Breast epithelium (tissue), 4 donors: Measurements from ENCODE around the gene PHF12. TPM values are rescaled to one million over a fixed set of nuclear protein-coding genes. Genes with fewer than 3 reads are reported as not detected.
"Not testable (repeated sequence)": the region's sequence is repeated elsewhere in the genome, so short reads cannot be mapped to it uniquely, and the experiment has no call there.

ENCODE experiments used
- DNase-seq, 2 donors: peaks; one replicate each; pipeline ENCODE4 v3.0.0-alpha.2; 2019; ENCODE audit warnings: low spot score in 2 of 2
- H3K27ac ChIP-seq, 2 donors: fragments of 200-600 bp; sonication (generic) in 1 of 2; one replicate each; pipeline ENCODE4 v1.5.1; 2016 to 2019; ENCODE audit warnings: mild to moderate bottlenecking in 1 of 2
- H3K27me3 ChIP-seq, 2 donors: fragments of 200-600 bp; sonication (generic) in 1 of 2; one replicate each; pipeline versions ENCODE4 v1.5.1 to v1.6.0; 2017 to 2019; ENCODE audit warnings: control low read depth in 1 of 2, mild to moderate bottlenecking in 1 of 2
- H3K36me3 ChIP-seq: fragments of 200-600 bp; one replicate; pipeline ENCODE4 v1.5.1; 2019
- H3K4me1 ChIP-seq, 2 donors: fragments of 200-600 bp; sonication (generic); one replicate each; pipeline ENCODE4 v1.5.1; 2016 to 2019; ENCODE audit warnings: control low read depth in 1 of 2
- H3K4me3 ChIP-seq, 3 donors: fragments of 200-600 bp; sonication (generic); 1 replicate in 2 of 3; 2 replicates in 1 of 3; pipeline ENCODE4 v1.5.1; 2016 to 2019; ENCODE audit warnings: mild to moderate bottlenecking in 3 of 3, moderate library complexity in 2 of 3
- H3K9me3 ChIP-seq, 2 donors: fragments of 200-600 bp; sonication (generic) in 1 of 2; one replicate each; pipeline ENCODE4 v1.5.1; 2016 to 2019; ENCODE audit warnings: control low read depth in 1 of 2
- POLR2A ChIP-seq: fragments of 450-650 bp; IDR thresholded peaks from one replicate; pipeline ENCODE4 v1.6.1; 2016; ENCODE audit warnings: antibody characterized with exemption, mild to moderate bottlenecking, moderate library complexity
- POLR2AphosphoS5 ChIP-seq, 3 donors: sonication (generic); formaldehyde crosslinking; IDR thresholded peaks; one replicate each; pipeline ENCODE4 v1.6.1; 2017; ENCODE audit warnings: antibody characterized with exemption in 3 of 3
- intact Hi-C: fragments of 100-400 bp; cut with DNase I; formaldehyde crosslinking; loops from one replicate; pipeline ENCODE4 v1.15.1; 2023; ENCODE audit warnings: low total_unique reads
- total RNA-seq, 3 donors: library from RNA; depleted of rRNA; stranded (reverse); fragments of >200 nt; gene quantifications; one replicate each; pipeline ENCODE4 v1.1.0, GENCODE V29; 2016
- TF ChIP-seq, protein P1 (sequence below), 3 donors: fragments of 450-650 bp; IDR thresholded peaks; one replicate each; pipeline ENCODE4 v1.5.1; 2016 to 2017; ENCODE audit warnings: antibody characterized with exemption in 3 of 3, mild to moderate bottlenecking in 3 of 3, moderate library complexity in 3 of 3

The PHF12 gene
- total RNA-seq, 3 donors from 2014 or later = 32.2 to 42.9 (median 40.3) TPM

GRCh38 chr17:28904800-28905199, 46.5 kb downstream of the PHF12 start:
- no peaks in the 10 kb centered on the region for H3K9me3 ChIP-seq
- peaks cover 0 to 3% of the 10 kb centered on the region in 2 donors for H3K4me1 ChIP-seq
- intact Hi-C loops = loop anchor here (10.0 kb wide), 1 partner anchor 160 kb away; the partner anchor contains the start of gene TRAF4
- H3K27ac ChIP-seq = no peak overlapping the region
- no peak overlapping the region for H3K4me3 ChIP-seq
- TF ChIP-seq POLR2AphosphoS5 (IDR thresholded peaks at IDR 0.05) (no peak), POLR2A (no peak)
- TF ChIP-seq, protein P1, sequence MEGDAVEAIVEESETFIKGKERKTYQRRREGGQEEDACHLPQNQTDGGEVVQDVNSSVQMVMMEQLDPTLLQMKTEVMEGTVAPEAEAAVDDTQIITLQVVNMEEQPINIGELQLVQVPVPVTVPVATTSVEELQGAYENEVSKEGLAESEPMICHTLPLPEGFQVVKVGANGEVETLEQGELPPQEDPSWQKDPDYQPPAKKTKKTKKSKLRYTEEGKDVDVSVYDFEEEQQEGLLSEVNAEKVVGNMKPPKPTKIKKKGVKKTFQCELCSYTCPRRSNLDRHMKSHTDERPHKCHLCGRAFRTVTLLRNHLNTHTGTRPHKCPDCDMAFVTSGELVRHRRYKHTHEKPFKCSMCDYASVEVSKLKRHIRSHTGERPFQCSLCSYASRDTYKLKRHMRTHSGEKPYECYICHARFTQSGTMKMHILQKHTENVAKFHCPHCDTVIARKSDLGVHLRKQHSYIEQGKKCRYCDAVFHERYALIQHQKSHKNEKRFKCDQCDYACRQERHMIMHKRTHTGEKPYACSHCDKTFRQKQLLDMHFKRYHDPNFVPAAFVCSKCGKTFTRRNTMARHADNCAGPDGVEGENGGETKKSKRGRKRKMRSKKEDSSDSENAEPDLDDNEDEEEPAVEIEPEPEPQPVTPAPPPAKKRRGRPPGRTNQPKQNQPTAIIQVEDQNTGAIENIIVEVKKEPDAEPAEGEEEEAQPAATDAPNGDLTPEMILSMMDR (IDR thresholded peaks at IDR 0.05) = no peak
- H3K36me3 ChIP-seq = no peaks in the 10 kb centered on the region
- no peak for DNase-seq
- H3K27me3 ChIP-seq = no peaks in the 10 kb centered on the region

GRCh38 chr17:28903546-28903841, 47.8 kb downstream of the PHF12 start:
- intact Hi-C loops = loop anchor here (10.0 kb wide), 1 partner anchor 159 kb away; the partner anchor contains the start of gene TRAF4

DNA sequence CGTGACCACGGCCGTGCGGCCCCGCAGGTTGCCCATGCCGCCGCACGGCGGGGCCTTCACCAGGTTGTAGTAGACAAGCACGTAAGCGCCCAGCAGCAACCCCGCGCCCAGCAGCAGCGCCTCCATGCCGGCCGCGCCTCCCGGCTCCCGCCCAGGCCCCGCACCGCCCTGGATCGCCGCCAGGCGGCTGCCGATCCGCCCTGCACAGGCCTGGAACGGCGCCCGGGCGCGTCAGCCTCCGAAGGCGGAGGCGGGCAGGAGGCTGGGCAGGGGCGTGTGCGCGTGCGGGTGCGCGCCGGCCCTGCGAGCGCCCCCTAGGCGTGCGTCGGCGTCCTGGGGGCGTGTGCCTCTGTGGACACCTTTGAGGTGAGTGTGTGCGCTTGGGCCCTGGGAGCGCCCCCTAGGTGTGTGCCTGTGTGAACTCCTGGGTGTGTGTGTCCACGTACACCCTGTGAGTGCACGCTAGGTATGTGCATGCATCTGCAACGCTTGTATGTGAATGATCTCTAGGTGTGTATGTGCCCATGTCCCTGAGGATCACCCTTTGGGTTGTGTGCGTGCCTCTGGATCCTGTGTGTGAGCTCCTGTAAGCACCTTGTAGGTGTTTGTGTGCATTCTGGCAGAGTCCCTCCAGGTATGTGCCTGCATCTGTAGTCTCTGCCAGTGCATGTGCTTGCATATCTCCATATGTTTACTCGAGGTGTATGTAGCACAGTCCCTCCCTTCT, 48.3 kb downstream of the PHF12 start, which contains the start of gene DHRS13:
Gene DHRS13, minus strand, starts transcription at position 261 of the 727 bp plus-strand sequence. Its CDS starts 135 bp downstream, at position 126.
- Histone ChIP-seq H3K27me3 (no peaks in the 10 kb centered on the region), H3K9me3 (no peaks in the 10 kb centered on the region), H3K27ac (peak within 1 kb of the TSS; percentile 86 to 94), H3K4me1 (peaks cover 0 to 5% of the 10 kb centered on the region in 2 donors), H3K36me3 (no peaks in the 10 kb centered on the region), H3K4me3 (peak within 1 kb of the TSS; percentile 67 to 98 (median 76))
- peak; percentile 66 to 86 for DNase-seq
- TF ChIP-seq, protein P1 (IDR thresholded peaks at IDR 0.05) = peak; percentile 48 to 76 (median 52)
- TF ChIP-seq POLR2A (no peak), POLR2AphosphoS5 (IDR thresholded peaks at IDR 0.05) (peak in 2 of 3 donors; percentile 17 to 42)
- intact Hi-C loops = loop anchor here (1.0 to 10.0 kb wide), 2 partner anchors 39 to 158 kb away; partner anchors contain the start of gene TRAF4

More at GRCh38 chr17:28903546-28903841, 47.8 kb downstream of the PHF12 start:
- not testable (repeated sequence) for H3K27me3 ChIP-seq, H3K9me3 ChIP-seq, H3K4me1 ChIP-seq, H3K27ac ChIP-seq, DNase-seq, H3K36me3 ChIP-seq
- peak overlapping the region in 1 of 3 donors; percentile 76 for H3K4me3 ChIP-seq

DNA sequence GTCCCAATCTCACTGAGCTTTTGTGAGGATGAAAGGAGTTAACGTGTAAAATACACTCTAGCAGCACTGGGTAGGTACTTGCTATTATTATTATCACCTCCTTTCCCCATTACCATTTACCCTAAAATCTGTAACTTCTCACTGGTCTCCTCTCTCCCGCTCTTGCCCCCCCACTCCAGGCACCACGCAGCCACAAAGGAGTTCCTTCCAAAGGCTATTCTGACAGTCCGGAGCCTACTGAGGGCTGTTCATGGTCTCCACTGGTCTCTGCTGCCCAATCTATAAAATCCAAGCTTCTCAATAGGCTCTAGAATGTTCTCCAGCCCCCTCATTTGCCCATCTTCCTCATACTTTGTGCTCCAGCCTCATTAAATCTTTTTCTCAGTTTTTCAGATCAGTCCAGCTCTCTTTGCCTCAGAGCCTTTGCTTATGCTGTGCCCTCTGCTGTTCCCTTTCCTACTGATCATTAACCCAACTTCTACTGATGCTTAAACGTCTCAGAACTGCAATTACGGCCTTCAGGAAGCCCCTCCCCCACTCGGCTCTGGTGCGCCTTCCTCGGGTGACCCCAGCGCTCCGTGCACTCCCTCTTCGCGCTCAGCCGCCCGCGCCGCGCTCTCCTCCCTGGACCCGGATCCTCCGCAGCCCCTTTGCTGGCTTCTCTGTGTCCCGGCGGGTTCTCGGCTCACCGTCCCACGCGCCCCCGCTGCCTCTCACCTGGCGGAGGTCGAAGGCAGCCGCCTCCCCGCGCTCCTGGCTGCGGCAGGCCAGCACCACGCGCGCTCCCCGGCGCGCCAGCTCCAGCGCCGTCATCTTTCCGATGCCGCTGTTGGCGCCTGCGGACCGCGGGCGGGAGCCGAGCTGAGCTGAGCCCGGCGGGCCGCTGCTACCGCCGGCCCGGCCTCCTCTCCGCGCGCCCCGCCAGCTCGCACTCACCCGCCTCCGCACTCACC, 49.2 kb downstream of the PHF12 start:
- DNase-seq = no peak
- intact Hi-C loops = loop anchor here (1.0 to 10.0 kb wide), 2 partner anchors 40 to 157 kb away; partner anchors contain the start of gene TRAF4
- TF ChIP-seq, protein P1 (IDR thresholded peaks at IDR 0.05) = no peak
- TF ChIP-seq POLR2AphosphoS5 (IDR thresholded peaks at IDR 0.05) (no peak), POLR2A (no peak)
- no peaks in the 10 kb centered on the region for H3K36me3 ChIP-seq
- H3K27me3 ChIP-seq = no peaks in the 10 kb centered on the region
- H3K4me3 ChIP-seq = peak overlapping the region; percentile 67 to 98 (median 76)
- peak overlapping the region; percentile 86 to 94 for H3K27ac ChIP-seq
- peaks cover 0 to 5% of the 10 kb centered on the region in 2 donors for H3K4me1 ChIP-seq
- H3K9me3 ChIP-seq = no peaks in the 10 kb centered on the region

- TF ChIP-seq, protein P1 (IDR thresholded peaks at IDR 0.05) = no peak
- TF ChIP-seq POLR2A = no peak
- no peak for TF ChIP-seq POLR2AphosphoS5 (IDR thresholded peaks at IDR 0.05)
- intact Hi-C loops = loop anchor here (10.0 kb wide), 1 partner anchor 156 kb away; the partner anchor contains the start of gene TRAF4
- DNase-seq = no peak
- Histone ChIP-seq H3K4me1 (peaks cover 0 to 5% of the 10 kb centered on the region in 2 donors), H3K36me3 (no peaks in the 10 kb centered on the region), H3K27me3 (no peaks in the 10 kb centered on the region), H3K27ac (peak overlapping the region; percentile 22 to 86), H3K9me3 (no peaks in the 10 kb centered on the region), H3K4me3 (no peak overlapping the region)
These were observed 50.2 kb downstream of the PHF12 start for GRCh38 chr17:28900986-28901726.
